T-cell (primary cell): ENCODE measurements around the gene ARHGAP15. TPM values are rescaled to one million over a fixed set of nuclear protein-coding genes. Genes with fewer than 3 reads are reported as not detected.

ENCODE experiments used
- ATAC-seq, 4 experiments: fragments of 200-7000 bp in 3 of 4; fragments of 150-1000 bp in 1 of 4; cut with Tn5 transposase; replicated peaks in 1 of 4; 1 replicate in 3 of 4; 2 replicates in 1 of 4; pipeline ENCODE4 v1.10.0; 2021; ENCODE audit warnings: moderate library complexity in 3 of 4, mild to moderate bottlenecking in 2 of 4, moderate number of reproducible peaks in 1 of 4
- CTCF ChIA-PET, 2 donors: fragments of 300-600 bp; sonication (Branson Sonifier 250); formaldehyde crosslinking; loops; one replicate each; lab custom pipeline; 2022; ENCODE audit warnings: antibody characterized with exemption in 2 of 2; lab: Charles Lee
- POLR2A ChIA-PET, 2 donors: fragments of 300-600 bp; sonication (Branson Sonifier 250); formaldehyde crosslinking; loops; one replicate each; lab custom pipeline; 2022; ENCODE audit warnings: antibody characterized with exemption in 2 of 2; lab: Charles Lee
- DNase-seq, 35 experiments: peaks; one replicate each; pipeline versions ENCODE4 v3.0.0 to v3.0.0-alpha.2; 2013 to 2023
- H3K27ac ChIP-seq: one replicate; pipeline ENCODE4 v1.5.1; 2013; ENCODE audit warnings: low read length
- H3K27me3 ChIP-seq, 2 experiments: replicated peaks in 1 of 2; 1 replicate in 1 of 2; 2 replicates in 1 of 2; pipeline versions ENCODE4 v1.6.1 to v1.7.0; 2013; ENCODE audit warnings: low read length in 1 of 2, mixed read lengths in 1 of 2; ENCODE audit not compliant: control insufficient read depth in 2 of 2, insufficient read depth in 2 of 2; ENCODE audit errors: extremely low read depth in 1 of 2
- H3K36me3 ChIP-seq, 2 donors: 1 replicate in 1 of 2; 2 replicates in 1 of 2; pipeline versions ENCODE4 v1.6.1 to v1.7.0; 2013; ENCODE audit warnings: low read length in 1 of 2; ENCODE audit not compliant: control insufficient read depth in 2 of 2, insufficient read depth in 1 of 2; ENCODE audit errors: extremely low read depth in 1 of 2
- H3K4me1 ChIP-seq, 2 experiments: 1 replicate in 1 of 2; 2 replicates in 1 of 2; pipeline versions ENCODE4 v1.6.1 to v1.7.0; 2013; ENCODE audit warnings: low read length in 2 of 2, mixed read lengths in 1 of 2; ENCODE audit not compliant: insufficient read depth in 2 of 2, control insufficient read depth in 1 of 2; ENCODE audit errors: extremely low read depth in 1 of 2
- H3K4me3 ChIP-seq, 2 donors: 1 replicate in 1 of 2; 2 replicates in 1 of 2; pipeline versions ENCODE4 v1.5.1 to v1.7.0; 2013; ENCODE audit warnings: mild to moderate bottlenecking in 2 of 2, low read length in 1 of 2, moderate library complexity in 1 of 2; ENCODE audit not compliant: control insufficient read depth in 1 of 2; ENCODE audit errors: extremely low read depth in 1 of 2
- H3K9me3 ChIP-seq: 2 replicates; pipeline ENCODE4 v1.7.0; 2013
- H3K27ac Mint-ChIP-seq, 2 donors: one replicate each; pipeline ENCODE4 v1.8.0; 2020 to 2021; ENCODE audit warnings: mild to moderate bottlenecking in 2 of 2, mixed read lengths in 2 of 2
- H3K27me3 Mint-ChIP-seq, 2 donors: one replicate each; pipeline ENCODE4 v1.8.0; 2021 to 2022; ENCODE audit warnings: mixed read lengths in 2 of 2
- H3K36me3 Mint-ChIP-seq: one replicate; pipeline ENCODE4 v1.8.0; 2021; ENCODE audit warnings: mixed read lengths
- H3K4me1 Mint-ChIP-seq, 3 donors: one replicate each; pipeline ENCODE4 v1.8.0; 2020 to 2022; ENCODE audit warnings: mixed read lengths in 3 of 3, mild to moderate bottlenecking in 1 of 3
- H3K4me3 Mint-ChIP-seq, 3 donors: one replicate each; pipeline ENCODE4 v1.8.0; 2020 to 2022; ENCODE audit warnings: mild to moderate bottlenecking in 3 of 3, mixed read lengths in 3 of 3, moderate library complexity in 3 of 3
- H3K9me3 Mint-ChIP-seq, 3 donors: one replicate each; pipeline ENCODE4 v1.8.0; 2020 to 2022; ENCODE audit warnings: mixed read lengths in 3 of 3
- WGBS: methylation state at CpG from one replicate; pipeline ENCODE4 v1.1.5; 2013; ENCODE audit warnings: missing lambda C conversion rate; ENCODE audit not compliant: insufficient coverage; 5-methylcytosine and 5-hydroxymethylcytosine counted together
- total RNA-seq, 35 experiments: library from RNA in 6 of 35; stranded (reverse) in 6 of 35; fragments of 120-200 nt in 1 of 35; gene quantifications; one replicate each; pipeline versions ENCODE4 v1.2.1 to v1.2.4 and lab custom pipeline; 2013 to 2026

The ARHGAP15 gene
- total RNA-seq, 5 donors from 2014 or later (not counting 1 experiment from before 2014, with no cell fraction given), result 154 to 271 (median 188) TPM

GRCh38 chr2:143603846-143604565, 474.8 kb downstream of the ARHGAP15 start:
- no peaks in the 10 kb centered on the region for H3K27me3 Mint-ChIP-seq
- H3K27me3 ChIP-seq, result no peaks in the 10 kb centered on the region
- H3K27ac Mint-ChIP-seq, result peak overlapping the region in 1 of 2 donors; percentile 21
- peaks cover 0 to 14% of the 10 kb centered on the region in 2 donors for H3K36me3 ChIP-seq
- peaks cover 65 to 79% (median 68%) of the 10 kb centered on the region in 3 donors for H3K4me1 Mint-ChIP-seq
- ChIA-PET CTCF (no interaction called here), POLR2A (no interaction called here)
- H3K27ac ChIP-seq, result no peak overlapping the region
- no peak overlapping the region for H3K4me3 Mint-ChIP-seq
- H3K4me1 ChIP-seq, result peaks cover 0 to 9% of the 10 kb centered on the region in 2 experiments
- WGBS, result no CpG with 5 or more reads among the region's 4 CpGs
- ATAC-seq, result no peak
- H3K4me3 ChIP-seq, result no peak overlapping the region
- peaks cover 54% of the 10 kb centered on the region for H3K36me3 Mint-ChIP-seq
- H3K9me3 ChIP-seq, result no peaks in the 10 kb centered on the region
- H3K9me3 Mint-ChIP-seq, result no peaks in the 10 kb centered on the region
- DNase-seq, result no peak

GRCh38 chr2:143604566-143604959, 475.3 kb downstream of the ARHGAP15 start:
- Mint-ChIP-seq H3K27ac (no peak overlapping the region), H3K4me3 (no peak overlapping the region), H3K9me3 (no peaks in the 10 kb centered on the region), H3K27me3 (no peaks in the 10 kb centered on the region), H3K4me1 (peaks cover 66 to 81% (median 69%) of the 10 kb centered on the region in 3 donors), H3K36me3 (peaks cover 49% of the 10 kb centered on the region)
- DNase-seq, result no peak
- no peak overlapping the region for H3K27ac ChIP-seq
- ChIA-PET CTCF (no interaction called here), POLR2A (no interaction called here)
- no CpG with 5 or more reads among the region's 5 CpGs for WGBS
- H3K36me3 ChIP-seq, result peaks cover 0 to 14% of the 10 kb centered on the region in 2 donors
- H3K27me3 ChIP-seq, result no peaks in the 10 kb centered on the region
- no peaks in the 10 kb centered on the region for H3K9me3 ChIP-seq
- no peak for ATAC-seq
- no peak overlapping the region for H3K4me3 ChIP-seq
- peaks cover 0 to 9% of the 10 kb centered on the region in 2 experiments for H3K4me1 ChIP-seq

DNA sequence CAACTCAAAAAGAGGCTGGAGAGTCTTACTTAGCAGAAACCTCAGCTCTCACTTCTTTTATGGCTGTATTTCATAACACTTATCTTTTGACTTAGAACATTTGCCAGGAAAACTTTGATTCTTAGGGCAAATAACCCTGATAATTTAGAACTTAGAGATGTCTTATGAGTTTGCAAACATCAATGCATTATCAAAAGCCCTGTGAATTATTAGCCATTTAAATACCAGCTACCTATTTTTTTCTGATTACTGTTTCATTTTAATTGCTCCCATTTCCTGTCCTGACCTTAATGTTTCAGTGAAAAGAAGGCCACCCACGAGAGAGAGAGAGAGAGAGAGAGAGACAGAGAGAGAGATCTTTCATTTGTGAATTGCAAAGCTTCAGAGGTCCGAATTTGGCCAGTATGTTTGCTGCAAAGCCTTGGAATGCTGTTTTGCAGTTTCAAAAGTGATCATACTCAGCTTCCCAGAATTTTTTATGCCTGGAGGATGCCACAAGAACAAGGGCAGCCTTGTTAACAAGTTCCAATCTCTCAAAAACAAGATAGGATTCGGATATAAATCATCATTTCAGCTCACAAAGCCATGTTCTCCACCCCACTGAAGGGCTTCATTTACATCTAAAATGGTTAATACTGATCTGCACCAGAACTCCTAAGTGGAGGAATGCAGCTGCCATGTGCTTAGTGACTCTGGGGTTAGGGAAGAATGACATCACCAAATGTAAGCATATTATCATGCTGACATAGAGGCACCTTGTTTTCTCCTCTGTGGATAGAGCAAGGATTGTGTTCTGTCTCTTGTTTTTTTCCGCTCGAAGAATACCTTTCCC, 478.2 kb downstream of the ARHGAP15 start:
- POLR2A ChIA-PET, result no interaction called here
- CTCF ChIA-PET, result interaction anchor here in 1 of 2 donors (0.6 kb wide), 1 partner anchor 277 kb away, joined by 3 read pairs; no protein-coding TSS in a partner anchor
- H3K36me3 Mint-ChIP-seq, result peaks cover 50% of the 10 kb centered on the region

DNA sequence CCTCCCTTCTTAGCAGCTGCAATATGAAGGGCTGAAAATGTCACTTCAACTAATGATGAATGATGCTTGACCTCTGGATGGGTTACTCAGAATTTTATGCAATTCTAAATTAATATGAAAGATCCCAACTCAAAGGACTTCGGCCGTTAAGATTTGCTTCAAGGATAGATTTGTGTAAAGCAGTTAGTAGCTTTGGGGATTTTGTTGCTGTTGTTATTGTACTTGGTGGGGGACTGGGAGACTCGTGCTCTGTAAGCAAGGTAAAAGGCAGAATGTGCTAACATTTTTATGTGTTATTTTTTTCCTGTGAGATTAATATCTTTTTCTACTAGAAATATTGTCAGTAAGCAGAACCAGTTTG, 478.8 kb downstream of the ARHGAP15 start:
- H3K36me3 Mint-ChIP-seq, result peaks cover 44% of the 10 kb centered on the region
- H3K4me1 Mint-ChIP-seq, result peaks cover 66 to 71% (median 70%) of the 10 kb centered on the region in 3 donors
- no peaks in the 10 kb centered on the region for H3K27me3 ChIP-seq
- H3K36me3 ChIP-seq, result peaks cover 0 to 4% of the 10 kb centered on the region in 2 donors
- H3K9me3 Mint-ChIP-seq, result no peaks in the 10 kb centered on the region
- H3K27ac Mint-ChIP-seq, result no peak overlapping the region
- no peak for ATAC-seq
- H3K27me3 Mint-ChIP-seq, result no peaks in the 10 kb centered on the region
- ChIA-PET POLR2A (no interaction called here), CTCF (interaction anchor here in 1 of 2 donors (0.6 kb wide), 1 partner anchor 277 kb away, joined by 3 read pairs; no protein-coding TSS in a partner anchor)
- no peaks in the 10 kb centered on the region for H3K9me3 ChIP-seq
- no CpG with 5 or more reads among the region's 3 CpGs for WGBS
- peaks cover 0 to 9% of the 10 kb centered on the region in 2 experiments for H3K4me1 ChIP-seq
- H3K4me3 ChIP-seq, result no peak overlapping the region
- no peak overlapping the region for H3K27ac ChIP-seq
- H3K4me3 Mint-ChIP-seq, result no peak overlapping the region
- DNase-seq, result no peak

More for the DNA sequence above, 478.2 kb downstream of the ARHGAP15 start:
- ATAC-seq (no peak), DNase-seq (no peak)
- no peak overlapping the region for H3K27ac ChIP-seq
- Mint-ChIP-seq H3K9me3 (no peaks in the 10 kb centered on the region), H3K27me3 (no peaks in the 10 kb centered on the region), H3K4me3 (no peak overlapping the region), H3K27ac (peak overlapping the region in 1 of 2 donors; percentile 2), H3K4me1 (peaks cover 70 to 73% (median 72%) of the 10 kb centered on the region in 3 donors)
- H3K4me3 ChIP-seq, result no peak overlapping the region
- 71% methylated on average over 1 of the region's 5 CpGs for WGBS
- H3K4me1 ChIP-seq, result peaks cover 0 to 9% of the 10 kb centered on the region in 2 experiments
- no peaks in the 10 kb centered on the region for H3K27me3 ChIP-seq
- peaks cover 0 to 10% of the 10 kb centered on the region in 2 donors for H3K36me3 ChIP-seq
- no peaks in the 10 kb centered on the region for H3K9me3 ChIP-seq

DNA sequence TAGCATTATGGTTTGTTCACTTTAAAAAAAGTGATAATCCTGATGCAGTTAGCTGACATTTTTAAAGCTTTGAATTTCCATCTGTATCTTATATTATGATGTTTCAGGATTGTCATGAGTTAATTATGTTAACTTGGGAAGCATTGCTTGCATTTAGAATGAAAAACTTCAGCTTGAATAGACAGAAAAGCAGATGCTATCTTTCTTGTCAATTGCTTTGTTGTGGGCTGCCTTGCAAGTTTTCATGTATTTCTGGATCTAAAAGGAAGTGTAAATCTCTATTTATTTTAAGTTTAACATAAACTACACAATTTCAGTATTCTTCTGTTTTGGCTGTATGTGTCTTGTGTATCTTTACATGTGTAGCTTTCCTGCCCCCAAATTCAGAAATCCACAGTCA, 479.5 kb downstream of the ARHGAP15 start:
- Mint-ChIP-seq H3K4me3 (no peak overlapping the region), H3K27me3 (no peaks in the 10 kb centered on the region), H3K4me1 (peaks cover 65 to 69% (median 68%) of the 10 kb centered on the region in 3 donors), H3K36me3 (peaks cover 43% of the 10 kb centered on the region), H3K9me3 (no peaks in the 10 kb centered on the region), H3K27ac (no peak overlapping the region)
- no peaks in the 10 kb centered on the region for H3K27me3 ChIP-seq
- H3K36me3 ChIP-seq, result peaks cover 0 to 2% of the 10 kb centered on the region in 2 donors
- ATAC-seq (no peak), DNase-seq (no peak)
- ChIA-PET CTCF (no interaction called here), POLR2A (no interaction called here)
- H3K4me3 ChIP-seq, result no peak overlapping the region
- H3K27ac ChIP-seq, result no peak overlapping the region
- no peaks in the 10 kb centered on the region for H3K9me3 ChIP-seq
- H3K4me1 ChIP-seq, result peaks cover 0 to 9% of the 10 kb centered on the region in 2 experiments

DNA sequence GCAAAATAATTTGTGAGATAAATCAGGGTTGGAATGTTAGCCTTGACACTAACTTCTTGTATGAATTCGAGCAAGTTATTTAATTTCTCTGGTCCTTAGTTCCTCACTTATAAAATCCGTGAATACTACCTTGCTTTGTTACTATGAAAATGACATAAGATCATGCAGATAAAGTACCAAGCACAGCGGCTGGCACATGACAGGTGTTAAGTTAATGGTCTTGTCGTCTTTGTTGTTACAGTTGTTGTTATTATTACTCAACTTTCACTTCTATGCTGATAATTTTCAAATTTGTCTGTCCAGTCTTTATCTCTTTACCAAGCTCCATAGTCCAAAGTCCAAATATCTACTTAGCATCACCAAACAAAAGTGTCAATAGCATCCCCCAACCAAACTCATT, 482.1 kb downstream of the ARHGAP15 start:
- Histone ChIP-seq H3K4me1 (peaks cover 0 to 21% of the 10 kb centered on the region in 2 experiments), H3K9me3 (no peaks in the 10 kb centered on the region), H3K4me3 (no peak overlapping the region), H3K27ac (no peak overlapping the region), H3K36me3 (no peaks in the 10 kb centered on the region), H3K27me3 (no peaks in the 10 kb centered on the region)
- no peaks in the 10 kb centered on the region for H3K27me3 Mint-ChIP-seq
- no CpG with 5 or more reads among the region's 4 CpGs for WGBS
- POLR2A ChIA-PET, result interaction anchor here in 1 of 2 donors (0.6 kb wide), 1 partner anchor 24 kb away, joined by 4 read pairs; no protein-coding TSS in a partner anchor
- peaks cover 58% of the 10 kb centered on the region for H3K36me3 Mint-ChIP-seq
- ATAC-seq (no peak), DNase-seq (no peak)
- H3K4me3 Mint-ChIP-seq, result no peak overlapping the region
- H3K9me3 Mint-ChIP-seq, result no peaks in the 10 kb centered on the region
- CTCF ChIA-PET, result no interaction called here
- no peak overlapping the region for H3K27ac Mint-ChIP-seq
- H3K4me1 Mint-ChIP-seq, result peaks cover 73 to 77% (median 74%) of the 10 kb centered on the region in 3 donors
